T-helper 2 cell (primary cell): ENCODE results near the gene WDHD1.
A peak's percentile ranks its signal among the peaks of the same experiment; 100 is the strongest.
"Not testable (repeated sequence)": the region's sequence is repeated elsewhere in the genome, so short reads cannot be mapped to it uniquely, and the experiment has no call there.

Experiments
- DNase-seq, 5 experiments: peaks; one replicate each; pipeline versions ENCODE4 v3.0.0 to v3.0.0-alpha.2; 2012 to 2022

The WDHD1 gene

GRCh38 chr14:54946500-54946899, 80.4 kb downstream of the WDHD1 start:
- DNase-seq = no peak

GRCh38 chr14:54944737-54945391, 82.0 kb downstream of the WDHD1 start:
- no peak for DNase-seq

- no peak for DNase-seq
Measured at GRCh38 chr14:54942913-54943312, 84.0 kb downstream of the WDHD1 start.

GRCh38 chr14:54936816-54937215, 90.1 kb downstream of the WDHD1 start:
- no peak for DNase-seq

- DNase-seq = no peak
Measured at GRCh38 chr14:54935958-54936357, 90.9 kb downstream of the WDHD1 start.

- no peak for DNase-seq
Measured at GRCh38 chr14:54935100-54935499, 91.8 kb downstream of the WDHD1 start.

- no peak for DNase-seq
Measured at GRCh38 chr14:54933006-54933405, 93.9 kb downstream of the WDHD1 start.

GRCh38 chr14:54931598-54932340, 95.1 kb downstream of the WDHD1 start:
- DNase-seq = no peak

- no peak for DNase-seq
Measured at GRCh38 chr14:54931101-54931500, 95.8 kb downstream of the WDHD1 start.

GRCh38 chr14:54929556-54929955, 97.3 kb downstream of the WDHD1 start:
- no peak for DNase-seq

GRCh38 chr14:54928216-54928615, 98.7 kb downstream of the WDHD1 start:
- no peak for DNase-seq

- DNase-seq = no peak
Measured at GRCh38 chr14:54927551-54927950, 99.3 kb downstream of the WDHD1 start.

GRCh38 chr14:54926570-54926969, 100.3 kb downstream of the WDHD1 start:
- DNase-seq = not testable (repeated sequence)

GRCh38 chr14:54922598-54922997, 104.3 kb downstream of the WDHD1 start:
- no peak for DNase-seq

GRCh38 chr14:54920052-54920451, 106.8 kb downstream of the WDHD1 start:
- no peak for DNase-seq

GRCh38 chr14:54919330-54919729, 107.6 kb downstream of the WDHD1 start:
- no peak for DNase-seq

GRCh38 chr14:54918427-54918826, 108.5 kb downstream of the WDHD1 start:
- no peak for DNase-seq

- DNase-seq = no peak
Measured at GRCh38 chr14:54916101-54916500, 110.8 kb downstream of the WDHD1 start.

- DNase-seq = no peak
Measured at GRCh38 chr14:54909817-54910558, 116.9 kb downstream of the WDHD1 start.

- DNase-seq = not testable (repeated sequence)
Measured at GRCh38 chr14:54908973-54909372, 117.9 kb downstream of the WDHD1 start.

- peak in 1 of 5 experiments; percentile 67 for DNase-seq
Measured at GRCh38 chr14:54908190-54908589, 118.7 kb downstream of the WDHD1 start.

GRCh38 chr14:54906075-54906474, 120.8 kb downstream of the WDHD1 start:
- peak in 1 of 5 experiments; percentile 71 for DNase-seq
